HepG2 (cell line): ENCODE data around the gene ACP5. TPM values are rescaled to one million over a fixed set of nuclear protein-coding genes. Genes with fewer than 3 reads are reported as not detected.

Experiments
- HMG20A ChIP-seq: IDR thresholded peaks from 2 replicates; pipeline ENCODE4 v1.6.1; 2016; ENCODE audit warnings: borderline replicate concordance
- SP140L ChIP-seq: sonication (generic); formaldehyde crosslinking; IDR thresholded peaks from 2 replicates; pipeline ENCODE4 v1.4.0; 2020; ENCODE audit warnings: missing genetic modification reagents, borderline replicate concordance
- ZBTB26 ChIP-seq: IDR thresholded peaks from 2 replicates; pipeline ENCODE4 v1.6.1; 2016; ENCODE audit warnings: missing compliant biosample characterization, missing genetic modification reagents, borderline replicate concordance
- ZFP91 ChIP-seq: sonication (generic); formaldehyde crosslinking; IDR thresholded peaks from 2 replicates; pipeline ENCODE4 v1.9.0; 2022; ENCODE audit warnings: missing genetic modification reagents, mild to moderate bottlenecking, borderline replicate concordance
- ZNF407 ChIP-seq: sonication (generic); formaldehyde crosslinking; IDR thresholded peaks from one replicate; pipeline ENCODE4 v1.5.1; 2020; ENCODE audit warnings: mild to moderate bottlenecking, missing genetic modification reagents; ENCODE audit errors: not compliant biosample characterization
- ZNF883 ChIP-seq: sonication (generic); formaldehyde crosslinking; IDR thresholded peaks from 2 replicates; pipeline ENCODE4 v1.5.1; 2020; ENCODE audit warnings: mild to moderate bottlenecking, missing genetic modification reagents; ENCODE audit errors: not compliant biosample characterization
- polyA plus RNA-seq, 8 experiments: library from polyadenylated mRNA; depleted of rRNA in 3 of 8; stranded (reverse) in 7 of 8; unstranded in 1 of 8; fragments of >200 nt; fragmentation: Illumina TruSeq in 4 of 8; extraction: Trizol in 4 of 8; gene quantifications; 2 replicates each; pipeline versions ENCODE4 v1.2.1 to v1.2.3, GENCODE V29; 2011 to 2016; ENCODE audit warnings: low read depth in 4 of 8, missing spikeins in 1 of 8, mixed read lengths in 1 of 8; ENCODE audit not compliant: insufficient read depth in 1 of 8
- total RNA-seq, 5 experiments: library from RNA; depleted of rRNA; stranded (reverse); fragments of >200 nt; fragmentation: Illumina TruSeq; extraction: Trizol; gene quantifications; 2 replicates each; pipeline ENCODE4 v1.2.3, GENCODE V29; 2016; ENCODE audit warnings: low read depth in 1 of 5

The ACP5 gene
- total and polyA plus RNA-seq, 2 of the 13 experiments (the other 11 are each of a cell fraction or from before 2014, with no cell fraction given): 1.3 to 6.7 TPM

DNA sequence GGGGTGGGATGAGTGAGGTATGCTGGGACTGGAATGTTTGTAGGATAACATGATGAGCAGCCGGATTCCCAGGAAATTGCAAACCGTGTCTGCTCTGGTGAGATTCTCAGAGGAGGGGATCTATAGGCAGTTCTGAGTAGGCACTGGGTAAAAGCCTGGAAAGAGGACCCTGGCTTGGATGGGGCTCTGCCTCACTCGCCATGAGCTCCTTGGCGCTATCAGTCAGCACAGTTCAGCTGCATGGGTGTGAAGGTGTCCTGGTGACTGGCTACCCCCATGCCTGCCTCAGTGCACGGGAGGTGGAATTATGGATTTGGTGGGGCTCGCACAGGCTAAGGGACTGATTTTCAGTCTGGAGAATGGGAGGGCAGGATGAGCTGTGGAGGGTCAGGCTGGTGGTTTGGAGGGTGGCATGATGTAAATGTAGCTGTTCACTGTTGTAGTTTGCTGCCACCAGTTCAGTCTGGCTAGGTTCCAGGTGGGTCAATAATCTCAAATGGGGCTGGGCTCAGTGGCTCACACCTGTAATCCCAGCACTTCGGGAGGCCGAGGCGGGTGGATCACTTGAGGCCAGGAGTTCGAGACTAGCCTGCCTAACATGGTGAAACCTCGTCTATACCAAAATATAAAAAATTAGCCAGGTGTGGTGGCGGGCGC, 10.7 kb upstream of the ACP5 start (continued):
- TF ChIP-seq ZNF407 (CRISPR knock-in tag) (peak; percentile 51), ZNF883 (CRISPR knock-in tag) (peak; percentile 16), ZFP91 (CRISPR knock-in tag) (peak; percentile 42; the same call in 1 of the 2 replicates), HMG20A (no peak), ZBTB26 (CRISPR knock-in tag) (0 out of 2 replicates have a peak, but pooled peaks have one; percentile 15), SP140L (CRISPR knock-in tag) (no peak)
